ENCODE data around the gene DROSHA.

DNA sequence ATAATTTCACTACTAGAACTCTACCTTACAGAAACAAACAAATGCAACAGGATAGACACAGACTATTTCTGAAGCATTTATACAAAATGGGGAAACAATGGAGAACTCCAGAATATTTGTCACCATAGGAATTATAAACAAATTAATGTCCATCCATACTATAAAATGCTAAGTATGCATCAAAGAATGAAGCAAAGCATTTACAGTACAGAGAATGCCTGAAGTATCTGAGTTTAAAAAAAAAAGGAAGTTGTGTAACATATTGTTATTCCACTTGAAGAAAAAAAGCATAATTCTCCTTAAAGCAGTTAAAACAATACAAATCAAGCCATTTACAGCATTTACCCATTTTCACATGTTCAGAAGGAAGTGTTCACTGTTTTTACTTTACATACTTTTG lies 53.0 kb downstream of the DROSHA start:
- no peak for TF ChIP-seq POLR2A (IDR thresholded peaks at IDR 0.05)
- TF ChIP-seq, protein P1, sequence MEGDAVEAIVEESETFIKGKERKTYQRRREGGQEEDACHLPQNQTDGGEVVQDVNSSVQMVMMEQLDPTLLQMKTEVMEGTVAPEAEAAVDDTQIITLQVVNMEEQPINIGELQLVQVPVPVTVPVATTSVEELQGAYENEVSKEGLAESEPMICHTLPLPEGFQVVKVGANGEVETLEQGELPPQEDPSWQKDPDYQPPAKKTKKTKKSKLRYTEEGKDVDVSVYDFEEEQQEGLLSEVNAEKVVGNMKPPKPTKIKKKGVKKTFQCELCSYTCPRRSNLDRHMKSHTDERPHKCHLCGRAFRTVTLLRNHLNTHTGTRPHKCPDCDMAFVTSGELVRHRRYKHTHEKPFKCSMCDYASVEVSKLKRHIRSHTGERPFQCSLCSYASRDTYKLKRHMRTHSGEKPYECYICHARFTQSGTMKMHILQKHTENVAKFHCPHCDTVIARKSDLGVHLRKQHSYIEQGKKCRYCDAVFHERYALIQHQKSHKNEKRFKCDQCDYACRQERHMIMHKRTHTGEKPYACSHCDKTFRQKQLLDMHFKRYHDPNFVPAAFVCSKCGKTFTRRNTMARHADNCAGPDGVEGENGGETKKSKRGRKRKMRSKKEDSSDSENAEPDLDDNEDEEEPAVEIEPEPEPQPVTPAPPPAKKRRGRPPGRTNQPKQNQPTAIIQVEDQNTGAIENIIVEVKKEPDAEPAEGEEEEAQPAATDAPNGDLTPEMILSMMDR (IDR thresholded peaks at IDR 0.05 in 8 of 11, conservative IDR thresholded peaks at IDR 0.05 in 3 of 11) = no peak
